ENCODE measurements around the gene CLECL1.

CLECL1 gene

GRCh38 chr12:9732921-9733461, at the start of gene CLECL1:
Gene CLECL1 (minus strand): TSS chr12:9733097.
- no peak for DNase-seq

DNA sequence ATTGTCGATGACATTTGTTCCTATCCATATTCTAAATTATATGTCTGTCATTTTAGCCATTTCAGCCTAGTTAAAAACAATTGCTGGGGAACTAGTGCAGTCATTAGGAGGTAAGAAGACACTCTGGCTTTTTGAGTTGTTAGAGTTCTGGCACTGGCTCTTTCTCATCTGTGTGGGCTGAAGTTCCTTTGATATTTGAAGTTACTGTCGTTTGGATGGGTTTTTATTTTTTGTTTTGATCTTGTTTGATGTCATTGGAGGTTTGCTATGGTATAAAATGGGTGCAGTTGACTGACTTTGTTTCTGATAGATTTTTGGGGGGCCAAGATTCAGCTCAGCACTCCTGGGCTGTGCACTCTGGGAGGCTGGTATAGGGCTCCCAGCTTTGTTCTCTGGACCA, 48.5 kb upstream of the CLECL1 start:
- no peak for DNase-seq

- DNase-seq: no peak
Measured at GRCh38 chr12:9779209-9779608, 46.3 kb upstream of the CLECL1 start.

DNA sequence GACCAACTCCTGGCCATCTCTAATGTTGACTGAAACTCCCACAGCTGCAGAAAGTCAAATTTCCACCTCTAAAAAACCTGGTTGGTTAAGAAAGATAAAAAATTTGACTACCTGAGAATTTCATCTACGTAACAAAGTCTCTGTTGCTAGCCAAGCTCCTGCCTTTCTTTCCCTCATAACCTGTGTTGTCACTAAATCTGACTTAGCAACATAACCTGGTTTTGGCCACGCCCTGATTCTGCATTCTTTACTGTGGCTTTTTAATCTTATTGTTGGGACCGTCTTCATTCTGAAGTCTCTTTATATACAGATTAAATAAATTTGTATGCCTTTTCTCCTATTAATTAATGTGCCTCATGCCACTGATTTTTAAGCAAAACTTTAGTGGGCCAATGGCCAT, 43.9 kb upstream of the CLECL1 start:
- DNase-seq: no peak

DNA sequence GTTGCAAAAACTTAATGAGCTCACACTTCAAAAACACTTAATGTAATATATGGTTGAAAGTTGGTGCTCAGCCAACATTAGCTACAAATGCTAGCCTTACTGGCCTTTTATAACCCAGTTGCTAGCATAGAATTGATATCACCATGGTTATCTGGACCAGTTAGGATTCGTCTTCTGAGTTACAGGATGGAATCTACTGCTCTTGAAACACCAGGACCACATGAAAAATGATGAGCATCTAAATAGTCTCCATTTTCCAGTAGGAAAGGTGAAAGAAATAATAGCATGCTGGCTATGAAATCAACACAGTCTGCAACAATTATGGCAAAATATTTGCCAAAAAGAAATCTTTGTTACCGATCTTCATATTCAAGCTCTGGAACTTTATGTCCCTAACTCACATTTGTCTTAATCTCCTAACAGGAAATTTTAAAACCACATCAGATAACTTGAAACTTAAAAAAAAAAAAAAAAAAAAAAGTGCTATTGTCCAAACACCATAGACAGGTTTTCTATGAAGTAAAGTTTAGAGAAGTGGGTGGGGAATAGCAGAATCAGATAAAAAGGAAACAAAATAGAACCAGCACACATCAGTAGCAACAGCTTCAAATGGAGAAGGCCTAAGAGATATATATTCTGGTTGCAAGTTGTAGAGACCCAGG, 40.5 kb upstream of the CLECL1 start:
- DNase-seq: no peak

DNA sequence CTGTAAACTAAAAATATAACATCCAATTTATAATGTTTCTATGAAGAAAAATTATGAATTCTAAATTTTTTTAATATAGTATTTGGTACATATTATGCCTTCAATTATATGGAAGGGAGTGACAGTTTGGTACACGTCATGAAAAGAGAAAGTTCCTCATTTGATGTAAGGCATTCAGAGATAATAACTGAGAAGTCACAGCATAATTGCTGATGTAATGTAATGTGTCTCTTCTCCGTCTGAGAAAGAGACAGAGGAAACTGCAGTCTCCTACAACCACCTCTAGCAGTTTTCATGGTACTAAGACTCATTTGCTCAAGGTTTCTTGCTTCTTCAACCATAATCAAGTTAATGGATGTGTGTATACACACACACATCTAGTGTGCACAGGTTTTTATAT, 30.1 kb upstream of the CLECL1 start:
- DNase-seq: no peak

DNA sequence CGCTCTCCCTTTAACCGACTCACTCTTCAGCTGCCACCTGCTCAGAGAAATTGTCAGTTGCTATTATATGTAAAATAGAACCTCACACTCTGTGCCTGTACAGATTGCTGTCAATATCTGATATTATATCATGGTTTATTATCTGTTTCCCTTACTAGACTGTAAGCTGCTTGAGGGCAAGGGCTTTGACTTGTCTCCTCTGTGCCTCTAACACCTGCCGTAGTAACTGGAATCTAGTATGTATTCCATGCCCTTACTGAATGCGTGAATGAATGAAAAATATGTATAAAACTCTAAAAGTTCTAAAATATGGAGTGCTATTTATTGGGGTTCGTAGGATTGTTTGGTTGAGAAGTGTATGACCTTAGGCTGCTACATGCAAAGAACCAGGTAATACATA, 29.5 kb upstream of the CLECL1 start:
- DNase-seq: no peak

GRCh38 chr12:9761419-9761781, 28.5 kb upstream of the CLECL1 start:
- DNase-seq: no peak

- no peak for DNase-seq
Measured at GRCh38 chr12:9760699-9761418, 28.0 kb upstream of the CLECL1 start, which contains the start of gene CD69. Gene CD69 (minus strand): TSS chr12:9760901. CDS start chr12:9760820, 81 bp downstream.

- no peak for DNase-seq
Measured at GRCh38 chr12:9760120-9760519, 27.2 kb upstream of the CLECL1 start.

GRCh38 chr12:9759694-9760093, 26.8 kb upstream of the CLECL1 start:
- no peak for DNase-seq

GRCh38 chr12:9758119-9758518, 25.2 kb upstream of the CLECL1 start:
- no peak for DNase-seq

GRCh38 chr12:9757433-9758025, 24.6 kb upstream of the CLECL1 start:
- no peak for DNase-seq

DNA sequence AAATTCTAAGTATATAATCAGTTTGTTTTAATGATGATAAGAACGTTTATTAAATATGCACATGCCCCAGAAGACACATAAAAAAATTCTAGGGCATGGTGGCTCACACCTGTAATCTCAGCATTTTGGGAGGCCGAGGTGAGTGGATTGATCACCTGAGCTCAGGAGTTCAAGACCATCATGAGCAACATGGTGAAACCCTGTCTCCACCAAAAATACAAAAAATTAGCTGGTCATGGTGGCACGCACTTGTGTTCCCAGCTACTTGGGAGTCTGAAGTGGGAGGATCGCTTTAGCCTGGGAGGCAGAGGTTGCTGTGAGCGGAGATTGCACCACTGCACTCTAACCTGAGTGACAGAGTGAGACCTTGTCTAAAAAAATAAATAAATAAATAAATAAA, 23.8 kb upstream of the CLECL1 start:
- no peak for DNase-seq

DNA sequence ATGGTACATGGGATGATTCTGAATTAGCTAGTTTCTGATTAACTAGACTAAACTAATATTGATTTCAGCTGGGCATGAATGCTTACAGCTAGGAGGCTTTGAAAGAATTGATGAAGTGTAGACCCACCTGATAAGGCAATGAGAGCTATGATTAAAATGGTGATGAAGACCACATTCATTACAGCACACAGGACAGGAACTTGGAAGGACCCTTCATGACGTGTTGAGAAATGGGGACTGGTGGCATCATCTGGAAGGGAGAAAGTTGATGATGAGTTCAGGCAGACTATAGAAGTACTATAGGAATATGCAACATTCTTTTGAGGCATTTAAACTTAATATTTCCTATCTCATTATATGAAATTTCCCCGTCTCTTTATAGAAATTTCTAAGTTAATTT, 23.3 kb upstream of the CLECL1 start:
- DNase-seq: no peak

- DNase-seq: no peak
Measured at GRCh38 chr12:9755567-9755966, 22.7 kb upstream of the CLECL1 start.

- DNase-seq: no peak
Measured at GRCh38 chr12:9755035-9755434, 22.1 kb upstream of the CLECL1 start.

GRCh38 chr12:9754099-9754927, 21.4 kb upstream of the CLECL1 start:
- no peak for DNase-seq

GRCh38 chr12:9753498-9753897, 20.6 kb upstream of the CLECL1 start:
- DNase-seq: no peak

GRCh38 chr12:9753073-9753472, 20.2 kb upstream of the CLECL1 start:
- DNase-seq: no peak

- no peak for DNase-seq
Measured at GRCh38 chr12:9752145-9752933, 19.4 kb upstream of the CLECL1 start.

All from NCI-H1436 (cell line).